GM10266 (cell line): ENCODE measurements around the gene PCNX1.
"Not testable (repeated sequence)": the region's sequence is repeated elsewhere in the genome, so short reads cannot be mapped to it uniquely, and the experiment has no call there.

Source experiments
- DNase-seq: peaks from one replicate; pipeline ENCODE4 v3.0.0; 2012; ENCODE audit errors: extremely low spot score
- CTCF ChIP-seq: IDR thresholded peaks from 2 replicates; pipeline ENCODE4 v1.5.1; 2012; ENCODE audit warnings: mild to moderate bottlenecking, low read depth; ENCODE audit not compliant: control insufficient read depth, insufficient read depth; ENCODE audit errors: missing control alignments

The PCNX1 gene

GRCh38 chr14:71011479-71011878, 104.2 kb downstream of the PCNX1 start:
- DNase-seq: no peak
- no peak for TF ChIP-seq CTCF

DNA sequence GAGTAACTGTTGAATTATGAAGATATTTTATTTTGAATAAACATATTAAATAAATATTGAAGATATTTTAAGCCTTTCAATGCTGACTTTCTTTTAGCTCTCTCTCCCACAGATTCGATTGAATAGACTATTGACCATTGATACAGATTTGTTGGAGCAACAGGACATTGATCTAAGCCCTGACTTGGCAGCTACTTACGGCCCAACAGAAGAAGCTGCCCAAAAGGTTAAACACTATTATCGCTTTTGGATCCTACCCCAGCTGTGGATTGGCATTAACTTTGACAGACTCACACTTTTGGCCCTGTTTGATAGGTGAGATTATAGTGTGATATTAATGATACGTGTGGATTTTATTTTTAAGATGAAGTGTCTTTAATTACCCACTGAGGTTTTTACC, 105.6 kb downstream of the PCNX1 start:
- no peak for DNase-seq
- no peak for TF ChIP-seq CTCF

DNA sequence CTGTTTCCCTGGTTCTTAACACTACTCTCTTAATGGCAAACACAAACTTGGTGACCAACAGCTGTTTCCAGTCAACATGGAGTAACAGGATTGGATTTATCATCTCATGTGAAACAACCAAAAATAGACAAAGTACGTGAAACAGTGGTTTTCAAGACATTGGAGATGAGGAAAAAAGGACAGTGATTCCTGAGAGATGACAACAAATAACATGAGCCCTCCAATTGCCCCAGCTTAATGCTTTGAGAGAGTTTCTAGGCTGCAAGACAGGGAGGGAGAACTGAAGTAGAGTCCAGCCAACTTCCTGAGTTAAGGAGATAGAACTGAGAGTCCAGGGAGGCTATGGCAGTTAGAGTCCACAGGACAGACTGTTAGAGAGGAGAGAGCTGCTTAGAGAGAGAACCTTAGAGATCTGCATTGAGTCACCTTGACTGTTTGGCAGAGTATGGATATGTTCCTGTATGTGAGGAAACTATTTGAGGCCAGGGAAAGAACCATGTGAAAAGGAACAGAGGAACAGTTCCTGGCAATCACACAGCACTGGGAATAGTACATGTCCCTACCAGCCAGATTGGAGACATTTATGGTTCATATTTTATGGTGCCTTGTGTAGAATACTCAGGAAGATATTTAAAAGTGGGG, 106.4 kb downstream of the PCNX1 start:
- no peak for TF ChIP-seq CTCF

GRCh38 chr14:71019917-71020316, 112.7 kb downstream of the PCNX1 start:
- DNase-seq: not testable (repeated sequence)

More for the DNA sequence above, 106.4 kb downstream of the PCNX1 start:
- DNase-seq: no peak

GRCh38 chr14:71021347-71022011, 114.2 kb downstream of the PCNX1 start:
- DNase-seq: no peak

GRCh38 chr14:71022012-71022869, 115.0 kb downstream of the PCNX1 start:
- TF ChIP-seq CTCF: no peak
- no peak for DNase-seq

More at GRCh38 chr14:71021347-71022011, 114.2 kb downstream of the PCNX1 start:
- TF ChIP-seq CTCF: no peak

GRCh38 chr14:71022939-71023338, 115.7 kb downstream of the PCNX1 start:
- TF ChIP-seq CTCF: no peak
- DNase-seq: no peak
